GM19193 (cell line): ENCODE measurements around the gene ADGRF4.

Source experiments
- POLR2A ChIP-seq: IDR thresholded peaks from 4 replicates; pipeline ENCODE4 v1.6.1; 2011; ENCODE audit not compliant: insufficient read depth, insufficient read length; ENCODE audit errors: extremely low read depth

The ADGRF4 gene

DNA sequence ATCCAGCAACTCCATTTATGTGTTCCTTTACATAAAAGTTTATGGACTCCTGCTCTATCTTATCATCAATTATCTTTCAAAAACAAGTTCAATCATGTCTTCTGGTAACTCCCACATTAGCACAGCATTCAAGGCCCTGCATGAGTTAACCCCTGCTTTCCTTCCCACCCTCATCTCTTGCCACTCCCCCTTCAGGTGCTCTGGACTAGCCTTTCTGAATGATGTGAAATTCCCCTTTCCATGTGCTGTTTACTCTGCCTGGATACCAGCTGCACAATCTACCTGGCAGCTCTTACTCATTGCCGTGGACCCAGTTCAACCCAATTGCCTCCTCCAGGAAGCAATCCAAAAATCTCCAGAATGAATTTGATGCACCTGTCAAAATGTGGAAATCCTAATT is 11.9 kb downstream of the ADGRF4 start:
- TF ChIP-seq POLR2A, result no peak

- no peak for TF ChIP-seq POLR2A
These were observed 14.8 kb downstream of the ADGRF4 start for GRCh38 chr6:47713200-47713599.

GRCh38 chr6:47714802-47715201 is 16.4 kb downstream of the ADGRF4 start:
- no peak for TF ChIP-seq POLR2A

- TF ChIP-seq POLR2A, result no peak
These were observed 17.4 kb downstream of the ADGRF4 start for GRCh38 chr6:47715782-47716181.

DNA sequence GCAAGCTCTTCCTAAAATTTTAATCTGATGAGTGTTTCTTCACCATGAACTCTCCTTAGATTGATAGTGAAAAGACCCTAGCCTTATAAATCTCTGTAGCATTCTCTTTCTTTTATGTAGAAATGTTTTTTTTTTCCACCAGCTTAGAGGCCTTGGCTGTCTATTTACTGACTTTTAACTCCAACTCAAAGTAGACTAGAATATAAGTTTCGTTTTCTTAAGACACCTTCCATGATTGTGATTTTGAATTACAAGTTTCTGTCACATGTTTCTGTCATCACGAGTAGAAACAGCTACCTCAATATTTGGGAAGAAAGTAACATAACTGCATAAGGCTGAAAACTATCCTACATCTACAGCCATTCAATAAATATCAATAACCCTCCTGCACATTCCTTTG is 17.8 kb downstream of the ADGRF4 start:
- TF ChIP-seq POLR2A, result no peak

- no peak for TF ChIP-seq POLR2A
These were observed 20.2 kb downstream of the ADGRF4 start for GRCh38 chr6:47718571-47718970.

- TF ChIP-seq POLR2A, result no peak
These were observed 22.8 kb downstream of the ADGRF4 start for GRCh38 chr6:47721189-47721588.

DNA sequence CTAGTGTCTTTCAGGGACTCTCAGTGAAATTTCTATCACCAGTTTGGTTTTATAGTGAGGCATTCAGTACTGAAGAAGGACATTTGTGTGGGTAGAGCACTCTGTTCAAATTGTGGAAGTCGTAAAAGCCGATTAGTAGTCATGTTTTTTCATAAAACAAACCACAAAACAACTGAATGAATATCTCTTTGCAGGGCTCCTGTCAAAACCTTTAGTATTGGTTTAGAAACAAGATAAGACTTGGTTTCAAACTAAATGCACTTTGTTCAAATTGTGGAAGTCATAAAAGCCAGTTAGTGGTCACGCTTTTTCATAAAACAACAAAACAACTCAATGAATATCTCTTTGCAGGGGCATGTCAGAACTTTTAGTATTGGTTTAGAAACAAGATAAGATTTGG is 23.8 kb downstream of the ADGRF4 start:
- TF ChIP-seq POLR2A, result no peak

- no peak for TF ChIP-seq POLR2A
These were observed 25.9 kb downstream of the ADGRF4 start for GRCh38 chr6:47724300-47724699.

DNA sequence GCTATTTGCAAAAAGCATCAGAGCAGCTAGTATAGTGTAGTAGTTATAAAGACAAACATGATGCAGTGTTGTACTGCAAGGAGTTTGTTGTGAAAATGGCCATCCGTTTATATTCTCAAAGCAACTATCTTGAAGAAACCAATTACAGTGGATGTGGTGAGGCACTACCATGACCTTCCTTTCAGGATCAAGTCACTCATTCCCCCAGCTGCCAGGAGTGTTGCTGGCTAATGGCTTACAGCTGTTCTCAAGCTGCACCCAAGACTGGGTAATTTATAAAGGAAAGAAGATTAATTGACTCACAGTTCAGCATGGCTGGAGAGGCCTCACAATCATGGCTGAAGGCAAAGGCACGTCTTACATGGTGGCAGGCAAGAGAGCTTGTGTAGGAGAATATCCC is 29.0 kb downstream of the ADGRF4 start:
- no peak for TF ChIP-seq POLR2A

DNA sequence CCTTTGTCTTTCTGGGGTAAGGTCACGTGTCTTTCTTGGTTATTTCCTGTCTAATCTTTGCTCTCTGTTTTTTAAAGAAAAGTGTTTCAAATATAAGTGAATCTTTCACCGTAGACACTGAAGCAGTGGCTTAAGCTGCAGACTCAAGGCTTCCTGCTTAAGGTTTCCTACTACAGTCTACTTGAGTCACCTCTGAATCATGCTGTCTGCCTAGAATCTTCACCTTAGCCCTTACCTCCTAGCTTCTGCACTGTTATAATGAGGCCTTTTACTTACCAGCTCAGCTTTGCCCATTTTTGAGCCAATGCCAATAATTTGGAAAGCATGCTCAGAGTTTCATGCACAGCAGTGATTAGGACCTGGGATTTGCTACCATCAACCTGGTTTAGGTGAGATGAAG is 30.6 kb downstream of the ADGRF4 start:
- TF ChIP-seq POLR2A, result no peak

DNA sequence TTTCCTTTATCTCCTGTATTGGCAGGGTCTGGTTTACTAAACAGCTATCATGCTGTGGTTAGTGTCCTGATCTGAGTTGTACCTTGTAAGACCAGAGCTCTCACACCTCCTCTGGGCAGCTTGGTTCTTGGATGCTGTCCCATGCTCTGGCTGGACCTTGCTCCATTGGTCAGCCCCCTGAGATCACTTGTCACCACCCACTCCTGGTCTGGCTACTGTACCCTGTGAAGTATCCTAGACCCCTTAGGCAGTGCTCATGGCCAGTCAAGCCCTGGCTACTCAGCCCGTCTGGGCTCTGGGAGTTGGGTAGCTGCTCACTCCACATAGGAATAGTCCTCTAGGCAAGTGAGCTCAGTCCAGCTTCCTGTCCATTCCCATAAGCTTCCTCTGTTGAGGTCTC is 31.1 kb downstream of the ADGRF4 start:
- TF ChIP-seq POLR2A, result no peak

DNA sequence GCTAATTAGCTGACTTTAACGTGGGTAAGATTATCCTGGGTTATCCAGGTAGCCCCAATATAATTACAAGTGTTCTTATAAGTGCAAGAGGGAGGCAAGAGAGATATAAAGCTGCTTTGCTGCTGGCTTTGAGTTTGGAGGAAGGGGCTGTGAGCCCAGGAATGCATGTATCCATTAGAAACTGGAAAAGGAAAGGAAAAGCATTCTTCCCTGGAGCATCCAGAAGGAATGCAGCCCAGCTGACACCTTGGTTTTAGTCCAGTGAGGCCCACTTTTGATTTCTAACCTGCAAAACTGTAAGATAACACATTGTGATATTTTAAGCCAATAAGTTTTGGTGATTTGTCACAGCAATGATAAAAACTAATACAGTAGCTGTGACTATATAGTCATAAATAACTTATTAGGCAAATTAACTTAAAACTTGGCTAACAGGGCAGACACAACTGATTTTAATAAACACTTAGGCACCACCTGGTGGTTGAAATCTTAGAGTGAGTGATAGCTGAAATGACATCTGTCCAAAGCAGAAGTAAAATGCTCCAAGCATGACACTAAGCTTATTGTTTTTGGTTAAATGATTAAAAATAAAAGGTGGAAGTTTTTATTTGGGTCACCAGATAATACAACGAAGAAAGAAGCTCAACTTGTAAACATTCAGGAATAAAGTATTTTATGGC is 35.6 kb downstream of the ADGRF4 start:
- TF ChIP-seq POLR2A, result no peak

- TF ChIP-seq POLR2A, result no peak
These were observed 36.6 kb downstream of the ADGRF4 start for GRCh38 chr6:47734831-47735481.

DNA sequence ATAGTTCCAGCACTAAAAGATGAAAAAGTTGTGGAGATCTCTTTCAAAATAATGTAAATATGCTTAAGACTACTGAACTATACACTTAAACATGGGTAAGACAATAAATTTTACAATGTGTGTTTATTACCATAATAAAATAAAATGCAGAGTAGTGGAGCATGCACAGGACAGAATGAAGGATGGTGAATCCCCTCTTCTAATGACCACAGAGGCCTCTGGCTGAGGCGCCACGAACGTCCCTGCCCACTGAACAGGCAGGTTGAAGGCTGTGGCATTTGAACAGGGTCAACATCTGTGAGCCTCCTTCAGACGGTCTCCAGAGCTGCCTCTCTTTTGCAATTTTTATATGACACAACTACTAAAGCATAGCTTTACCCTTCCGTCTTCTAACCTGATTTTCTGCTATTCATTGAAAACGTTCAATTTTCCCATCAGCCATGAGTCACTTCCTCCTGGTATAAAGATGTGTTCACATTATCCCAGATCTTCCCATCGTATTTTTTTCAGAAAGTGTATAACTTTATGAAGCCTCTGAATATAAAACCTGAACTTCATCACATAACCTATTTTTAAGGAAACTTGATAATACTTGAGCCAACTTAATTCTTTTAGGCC is 37.8 kb downstream of the ADGRF4 start:
- TF ChIP-seq POLR2A, result no peak

- no peak for TF ChIP-seq POLR2A
These were observed 39.0 kb downstream of the ADGRF4 start for GRCh38 chr6:47737406-47737805.

DNA sequence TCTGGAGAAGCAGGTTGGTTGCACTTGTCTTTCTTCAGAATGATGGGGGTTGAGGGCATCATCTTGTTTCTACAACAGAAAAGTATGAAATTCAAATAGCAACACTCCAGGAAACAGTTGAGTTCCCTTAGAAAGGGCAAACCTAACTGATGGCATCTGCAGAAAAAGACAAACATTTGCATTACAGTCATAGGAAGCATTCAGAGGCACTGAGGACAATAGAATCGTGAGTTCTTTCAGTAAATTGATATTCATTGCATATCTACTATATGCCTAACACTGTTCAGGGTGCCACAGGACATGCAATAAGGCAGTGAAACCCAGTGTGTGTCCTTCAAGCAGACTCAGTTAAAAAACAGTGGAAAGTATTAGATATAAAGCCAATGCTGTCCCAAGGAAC is 42.3 kb downstream of the ADGRF4 start:
- no peak for TF ChIP-seq POLR2A

DNA sequence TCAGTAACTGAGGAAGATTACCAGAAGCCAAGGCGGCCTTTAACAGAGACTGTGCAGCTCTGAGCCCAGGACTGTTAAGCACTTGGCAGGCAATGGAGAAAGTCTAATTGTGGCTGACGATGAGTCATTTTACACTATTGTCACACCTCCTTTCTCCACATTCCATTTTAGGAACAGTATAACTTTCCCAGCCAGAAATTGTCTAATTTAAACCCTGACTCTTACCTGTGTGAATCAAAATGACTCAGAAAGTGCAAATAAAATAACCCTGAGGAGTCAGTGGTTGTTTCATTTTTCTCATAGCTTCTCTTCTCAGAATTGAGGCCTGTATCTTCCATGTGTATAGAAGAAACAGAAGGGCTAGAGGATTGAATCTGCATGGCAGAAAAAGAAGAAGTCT is 43.4 kb downstream of the ADGRF4 start:
- no peak for TF ChIP-seq POLR2A
